Astrocyte (in vitro differentiated cells and primary cell): ENCODE data around the gene SEC23B.

ENCODE experiments used
- EZH2 ChIP-seq: IDR thresholded peaks from 2 replicates; pipeline ENCODE4 v1.6.1; 2012; ENCODE audit warnings: mild to moderate bottlenecking, low read length, inconsistent platforms; ENCODE audit not compliant: insufficient read depth
- TF ChIP-seq, protein P1 (sequence below): IDR thresholded peaks from 2 replicates; pipeline ENCODE4 v1.5.1; 2011; ENCODE audit warnings: low read depth, mild to moderate bottlenecking, inconsistent platforms, low read length, moderate library complexity; ENCODE audit not compliant: insufficient read depth

DNA sequence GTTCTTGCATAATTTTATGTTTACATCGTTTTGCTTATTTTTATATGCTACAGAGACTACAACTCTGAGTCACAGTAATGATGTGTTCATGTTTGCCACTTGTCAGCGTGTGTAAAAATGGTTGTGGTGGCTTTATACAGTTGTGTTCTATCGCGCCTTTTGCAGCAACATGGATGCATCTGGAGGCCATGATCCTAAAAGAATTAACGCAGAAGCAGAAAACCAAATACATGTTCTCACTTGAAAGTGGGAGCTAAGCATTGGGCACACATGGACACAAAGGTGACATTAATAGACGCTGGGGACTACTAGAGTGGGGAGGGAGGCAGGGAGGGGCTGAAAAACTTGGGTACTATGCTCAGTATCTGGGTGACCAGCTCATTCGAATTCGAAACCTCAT is 996 bp upstream of the SEC23B start:
- no peak for TF ChIP-seq EZH2
- TF ChIP-seq, protein P1, sequence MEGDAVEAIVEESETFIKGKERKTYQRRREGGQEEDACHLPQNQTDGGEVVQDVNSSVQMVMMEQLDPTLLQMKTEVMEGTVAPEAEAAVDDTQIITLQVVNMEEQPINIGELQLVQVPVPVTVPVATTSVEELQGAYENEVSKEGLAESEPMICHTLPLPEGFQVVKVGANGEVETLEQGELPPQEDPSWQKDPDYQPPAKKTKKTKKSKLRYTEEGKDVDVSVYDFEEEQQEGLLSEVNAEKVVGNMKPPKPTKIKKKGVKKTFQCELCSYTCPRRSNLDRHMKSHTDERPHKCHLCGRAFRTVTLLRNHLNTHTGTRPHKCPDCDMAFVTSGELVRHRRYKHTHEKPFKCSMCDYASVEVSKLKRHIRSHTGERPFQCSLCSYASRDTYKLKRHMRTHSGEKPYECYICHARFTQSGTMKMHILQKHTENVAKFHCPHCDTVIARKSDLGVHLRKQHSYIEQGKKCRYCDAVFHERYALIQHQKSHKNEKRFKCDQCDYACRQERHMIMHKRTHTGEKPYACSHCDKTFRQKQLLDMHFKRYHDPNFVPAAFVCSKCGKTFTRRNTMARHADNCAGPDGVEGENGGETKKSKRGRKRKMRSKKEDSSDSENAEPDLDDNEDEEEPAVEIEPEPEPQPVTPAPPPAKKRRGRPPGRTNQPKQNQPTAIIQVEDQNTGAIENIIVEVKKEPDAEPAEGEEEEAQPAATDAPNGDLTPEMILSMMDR = no peak
